DND-41 (cell line): ENCODE data around the gene ATP1A1.

ENCODE experiments used
- EZH2 ChIP-seq: IDR thresholded peaks from 3 replicates; pipeline ENCODE4 v1.6.1; 2012; ENCODE audit warnings: borderline replicate concordance, low read depth, mild to moderate bottlenecking, moderate library complexity, low read length, inconsistent platforms; ENCODE audit not compliant: severe bottlenecking
- TF ChIP-seq, protein P1 (sequence below): IDR thresholded peaks from 2 replicates; pipeline ENCODE4 v1.5.1; 2012; ENCODE audit warnings: borderline replicate concordance, low read length, moderate library complexity, mild to moderate bottlenecking; ENCODE audit not compliant: poor library complexity, severe bottlenecking; ENCODE audit errors: extremely low read depth

DNA sequence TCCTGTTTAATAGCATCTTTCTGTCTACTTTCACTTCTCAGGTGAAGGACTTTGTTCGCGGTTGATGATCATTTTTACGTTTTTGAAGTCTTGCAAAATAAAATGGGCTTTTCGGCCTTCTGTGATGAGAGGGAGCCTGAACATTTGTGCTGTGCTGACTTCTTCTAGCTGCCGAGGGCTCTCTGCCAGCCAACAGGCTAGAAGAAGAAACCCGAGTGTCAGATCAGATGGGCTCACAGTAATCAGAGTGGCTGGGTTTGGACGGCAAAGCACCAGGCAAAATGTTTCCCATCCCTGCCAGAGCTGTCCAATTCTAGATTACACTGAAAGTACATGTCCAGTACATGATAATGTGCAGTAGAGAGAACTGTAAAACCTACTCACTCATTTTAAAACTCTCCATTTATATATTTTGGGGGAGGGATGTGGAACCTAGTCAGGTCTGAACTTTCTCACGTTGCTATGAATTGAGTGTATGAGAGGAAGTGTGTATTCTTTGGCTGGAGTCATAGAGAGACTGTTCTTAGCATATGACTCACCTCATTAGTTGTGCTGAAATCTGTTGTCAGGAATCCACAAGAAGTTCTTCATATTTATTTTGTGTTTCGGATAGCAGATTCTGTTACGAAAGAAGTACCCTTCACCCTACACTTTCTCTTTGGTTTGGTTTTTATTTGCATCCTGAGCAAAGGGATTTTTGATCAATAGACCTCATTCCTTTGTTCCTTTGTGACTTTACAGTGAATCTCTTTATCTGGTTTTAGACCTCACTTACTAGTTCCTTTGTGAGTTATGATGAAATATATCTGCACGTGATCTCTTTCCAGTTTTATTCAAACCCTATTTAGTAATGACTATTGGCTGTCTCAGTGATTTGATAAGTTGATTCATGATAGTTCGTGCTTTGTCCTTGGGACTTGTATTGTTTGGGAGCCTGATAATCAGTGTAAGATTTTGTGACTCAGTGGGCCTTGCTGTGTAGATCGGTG, 4.8 kb downstream of the ATP1A1 start:
- TF ChIP-seq, protein P1, sequence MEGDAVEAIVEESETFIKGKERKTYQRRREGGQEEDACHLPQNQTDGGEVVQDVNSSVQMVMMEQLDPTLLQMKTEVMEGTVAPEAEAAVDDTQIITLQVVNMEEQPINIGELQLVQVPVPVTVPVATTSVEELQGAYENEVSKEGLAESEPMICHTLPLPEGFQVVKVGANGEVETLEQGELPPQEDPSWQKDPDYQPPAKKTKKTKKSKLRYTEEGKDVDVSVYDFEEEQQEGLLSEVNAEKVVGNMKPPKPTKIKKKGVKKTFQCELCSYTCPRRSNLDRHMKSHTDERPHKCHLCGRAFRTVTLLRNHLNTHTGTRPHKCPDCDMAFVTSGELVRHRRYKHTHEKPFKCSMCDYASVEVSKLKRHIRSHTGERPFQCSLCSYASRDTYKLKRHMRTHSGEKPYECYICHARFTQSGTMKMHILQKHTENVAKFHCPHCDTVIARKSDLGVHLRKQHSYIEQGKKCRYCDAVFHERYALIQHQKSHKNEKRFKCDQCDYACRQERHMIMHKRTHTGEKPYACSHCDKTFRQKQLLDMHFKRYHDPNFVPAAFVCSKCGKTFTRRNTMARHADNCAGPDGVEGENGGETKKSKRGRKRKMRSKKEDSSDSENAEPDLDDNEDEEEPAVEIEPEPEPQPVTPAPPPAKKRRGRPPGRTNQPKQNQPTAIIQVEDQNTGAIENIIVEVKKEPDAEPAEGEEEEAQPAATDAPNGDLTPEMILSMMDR, result no peak
- no peak for TF ChIP-seq EZH2
